Measurements from ENCODE around the gene NEK4. TPM values are rescaled to one million over a fixed set of nuclear protein-coding genes. Genes with fewer than 3 reads are reported as not detected.

NEK4 gene
- total RNA-seq: 25.1 and 27.5 TPM in 2 replicates

DNA sequence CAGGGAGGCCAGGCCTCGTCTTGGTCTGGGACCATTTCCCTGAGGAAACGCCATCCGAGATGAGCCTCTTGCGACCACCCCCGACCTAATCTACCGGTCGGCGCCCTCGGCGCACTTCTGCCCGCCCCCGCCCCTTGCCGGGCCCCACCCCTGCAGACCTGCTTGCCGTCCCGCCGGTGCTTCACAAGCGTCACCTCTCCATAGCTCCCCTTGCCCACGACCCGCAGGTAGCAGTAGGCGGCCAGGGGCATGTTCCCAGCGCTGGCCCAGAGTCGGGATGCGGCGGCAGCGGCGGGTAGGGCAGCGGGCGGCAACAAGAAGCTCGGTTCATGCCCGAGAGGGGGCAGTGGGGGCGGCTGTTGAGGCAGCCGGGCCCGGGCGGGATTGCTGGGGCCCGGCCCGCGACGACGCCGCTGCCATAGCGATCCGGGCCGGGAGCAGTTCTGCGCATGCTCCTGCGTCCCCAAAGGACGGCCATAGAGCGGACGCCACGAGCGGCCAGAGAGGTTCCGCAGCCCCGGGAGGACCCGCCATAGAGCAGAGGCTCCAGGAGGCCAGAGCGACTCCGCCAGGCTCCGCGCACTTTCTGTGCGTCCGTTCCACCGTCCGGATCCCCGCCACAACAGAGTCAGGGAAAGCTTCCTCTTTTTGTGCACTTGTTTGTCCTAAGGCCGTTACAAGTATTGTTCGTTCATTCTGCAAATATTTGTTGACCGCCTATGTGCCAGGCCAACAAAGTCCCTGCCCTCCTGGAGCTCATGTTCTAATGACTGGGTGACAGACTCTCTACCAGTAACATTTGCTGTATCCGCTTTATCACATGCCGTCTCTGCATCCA lies at the start of gene NEK4:
NEK4 (minus strand) TSS at position 445 of the 838 bp plus-strand sequence; CDS start at position 251, 194 bp downstream.
- intact Hi-C loops (cut with micrococcal nuclease): loop anchor here (1.0 to 2.0 kb wide), 6 partner anchors 50 to 576 kb away; partner anchors contain the start of genes DCP1A, GNL3, SPCS1 and STIMATE

DNA sequence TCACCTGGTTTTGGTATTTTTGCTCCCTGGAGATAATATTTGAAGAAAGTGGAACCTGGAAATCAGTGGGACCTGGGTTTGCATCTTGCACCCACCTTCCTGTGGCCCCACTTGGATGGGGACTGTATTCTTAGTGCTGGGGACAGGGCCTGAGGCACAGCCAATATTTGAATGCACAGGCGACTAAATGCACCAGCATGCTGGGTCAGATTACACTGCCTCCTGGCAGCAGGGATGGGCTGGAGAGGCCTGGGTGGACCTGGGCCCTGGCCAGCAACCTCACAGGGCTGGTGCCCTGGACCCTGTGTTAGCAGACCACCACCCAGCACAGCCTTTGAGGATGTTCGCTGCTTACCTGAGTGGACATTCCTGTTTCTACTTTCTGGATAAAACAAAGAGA lies 49.2 kb upstream of the NEK4 start:
- intact Hi-C loops (cut with micrococcal nuclease): no loop called here

DNA sequence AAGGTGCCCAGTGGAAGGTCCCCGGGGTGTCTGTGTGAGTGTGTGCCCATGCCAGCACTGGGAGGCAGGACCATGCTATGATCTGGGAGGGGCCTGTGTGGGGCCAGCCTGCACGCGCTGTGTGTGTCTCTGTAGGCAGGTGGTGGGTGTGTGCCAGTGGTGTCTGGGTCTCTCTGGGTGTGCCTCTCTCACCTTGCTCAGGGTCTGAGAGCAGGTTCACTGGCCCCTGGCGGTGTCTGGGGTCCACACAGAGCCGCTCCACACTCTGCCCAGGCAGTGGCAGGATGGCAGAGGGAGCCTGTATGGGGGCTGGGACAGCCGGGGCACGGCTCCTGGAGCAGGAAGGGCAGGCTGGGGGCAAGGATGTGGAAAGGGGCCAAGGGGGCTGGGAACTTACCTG lies 47.1 kb upstream of the NEK4 start:
- intact Hi-C loops (cut with micrococcal nuclease): no loop called here

DNA sequence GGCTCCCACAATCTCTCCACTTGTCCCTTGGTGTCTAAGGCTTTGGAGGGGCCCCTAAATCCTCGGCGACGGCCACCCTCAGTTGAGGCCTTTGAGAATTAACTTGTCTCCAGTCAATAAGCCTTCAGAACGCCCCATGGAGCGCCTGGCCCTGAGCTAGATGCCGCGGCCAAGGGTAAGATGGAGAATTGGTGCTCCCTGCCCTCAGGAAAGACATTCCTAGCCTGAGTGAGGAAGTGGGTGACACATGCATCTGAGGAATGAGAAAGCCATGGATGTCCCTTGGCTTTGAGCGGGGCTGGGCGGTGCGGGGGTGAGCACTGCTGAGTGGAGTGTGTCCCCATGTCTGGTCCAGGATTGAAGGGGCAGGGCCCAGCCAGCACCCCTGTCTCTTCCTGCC lies 46.5 kb upstream of the NEK4 start:
- intact Hi-C loops (cut with micrococcal nuclease): no loop called here

DNA sequence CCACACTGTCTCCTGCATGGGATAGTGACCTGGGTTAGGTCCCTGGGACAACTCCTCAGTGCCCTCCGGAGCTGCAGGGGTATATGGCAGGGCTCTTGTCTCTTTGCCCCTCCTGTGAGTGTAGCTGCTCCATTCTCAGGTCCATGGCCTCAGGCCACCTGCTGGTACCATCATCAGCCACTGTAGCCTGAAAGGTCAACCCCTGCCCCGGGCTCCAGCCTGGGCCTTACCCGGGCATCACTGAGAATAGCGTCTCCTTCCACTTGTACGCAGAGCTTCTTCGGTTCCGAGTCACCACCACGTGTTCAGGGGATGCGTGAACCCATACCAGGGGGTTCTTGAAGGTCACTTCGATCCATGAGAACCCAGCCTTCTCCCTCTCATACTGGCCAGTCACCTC lies 45.9 kb upstream of the NEK4 start:
- intact Hi-C loops (cut with micrococcal nuclease): no loop called here

DNA sequence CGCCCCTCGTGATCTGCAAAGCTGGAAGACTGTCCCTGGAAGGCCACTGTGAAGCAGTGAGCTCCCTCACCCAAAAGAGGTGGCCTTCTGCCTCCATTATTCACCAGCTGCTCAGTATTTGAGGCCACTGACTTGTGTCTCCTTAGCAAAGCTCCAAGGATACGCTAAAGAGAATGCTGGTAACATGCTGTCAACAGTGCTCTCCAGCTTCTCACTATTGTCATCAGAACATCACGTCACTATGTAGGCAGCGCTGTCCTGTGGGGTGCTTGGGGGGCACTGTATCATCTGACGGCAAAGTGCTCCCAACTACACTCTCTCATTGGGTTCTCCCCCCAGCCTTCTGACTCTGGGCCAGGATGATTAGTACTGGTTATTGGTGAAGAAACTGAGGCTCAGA lies 45.5 kb upstream of the NEK4 start:
- intact Hi-C loops (cut with micrococcal nuclease): no loop called here

DNA sequence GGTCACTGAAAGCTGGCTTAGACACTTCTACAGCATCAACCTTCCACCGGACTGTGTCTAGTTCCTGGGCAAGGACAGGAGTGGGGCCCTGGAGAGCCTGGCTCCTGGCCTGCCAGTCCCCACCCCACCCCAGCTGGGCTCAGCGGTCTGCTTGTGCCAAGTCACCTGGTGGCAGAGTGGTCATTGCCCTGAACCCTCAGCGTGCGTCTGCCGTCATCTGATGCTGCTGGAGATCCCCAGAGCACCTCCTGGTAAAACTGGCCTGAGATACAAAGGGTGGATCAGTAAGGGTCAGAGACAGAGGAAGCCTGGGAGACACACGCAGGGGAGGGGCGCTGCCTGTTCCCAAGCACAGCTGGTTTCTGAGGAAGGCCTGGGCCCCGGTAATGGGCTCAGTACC lies 43.1 kb upstream of the NEK4 start:
- intact Hi-C loops (cut with micrococcal nuclease): no loop called here

DNA sequence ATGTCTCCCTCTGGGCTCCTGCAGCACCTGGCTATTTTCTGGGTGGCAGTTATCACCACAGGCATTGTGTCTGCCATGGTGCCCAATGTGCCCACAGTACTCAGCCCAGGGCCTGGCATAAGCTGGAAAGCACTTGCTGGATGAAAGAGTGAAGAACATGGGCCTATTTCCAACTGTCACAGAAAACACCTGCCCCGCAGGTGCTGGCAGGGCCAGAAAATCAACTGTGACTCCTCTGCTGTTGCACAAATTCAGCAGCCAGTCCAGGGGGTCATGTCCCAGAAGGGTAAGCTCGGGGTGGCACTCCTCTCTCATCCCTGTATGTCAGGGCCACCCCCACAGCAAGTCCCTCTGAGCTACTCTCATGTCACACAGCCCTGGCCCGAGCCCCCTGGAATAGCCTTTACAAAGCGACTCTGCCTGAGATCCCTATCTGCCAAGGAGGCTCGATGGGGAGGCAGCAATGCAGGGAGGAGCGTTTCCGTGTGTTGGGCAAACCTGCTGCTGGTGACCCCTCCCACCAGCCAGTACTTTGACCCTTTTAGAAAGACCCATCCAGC lies 40.8 kb upstream of the NEK4 start:
- intact Hi-C loops (cut with micrococcal nuclease): no loop called here

DNA sequence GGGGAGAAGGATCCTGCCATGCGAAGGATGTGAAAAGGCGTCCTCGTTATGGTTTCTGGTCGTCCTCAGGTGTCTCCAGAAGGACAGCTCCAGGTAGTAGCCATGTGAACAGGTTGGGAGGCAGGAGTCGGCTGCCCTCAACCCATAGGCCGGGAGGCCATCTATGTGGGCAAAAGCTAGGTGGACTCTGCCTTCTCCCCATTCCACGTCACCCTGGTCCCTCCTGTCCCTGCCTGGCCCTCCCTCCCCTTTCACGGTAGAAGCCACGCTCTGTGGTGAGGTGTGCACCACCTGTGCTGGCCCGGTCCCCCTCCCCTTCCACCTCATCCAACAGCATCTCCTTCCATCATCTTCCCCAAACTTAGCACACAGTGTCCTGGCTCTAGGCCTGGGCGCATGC lies 40.2 kb upstream of the NEK4 start:
- intact Hi-C loops (cut with micrococcal nuclease): no loop called here

DNA sequence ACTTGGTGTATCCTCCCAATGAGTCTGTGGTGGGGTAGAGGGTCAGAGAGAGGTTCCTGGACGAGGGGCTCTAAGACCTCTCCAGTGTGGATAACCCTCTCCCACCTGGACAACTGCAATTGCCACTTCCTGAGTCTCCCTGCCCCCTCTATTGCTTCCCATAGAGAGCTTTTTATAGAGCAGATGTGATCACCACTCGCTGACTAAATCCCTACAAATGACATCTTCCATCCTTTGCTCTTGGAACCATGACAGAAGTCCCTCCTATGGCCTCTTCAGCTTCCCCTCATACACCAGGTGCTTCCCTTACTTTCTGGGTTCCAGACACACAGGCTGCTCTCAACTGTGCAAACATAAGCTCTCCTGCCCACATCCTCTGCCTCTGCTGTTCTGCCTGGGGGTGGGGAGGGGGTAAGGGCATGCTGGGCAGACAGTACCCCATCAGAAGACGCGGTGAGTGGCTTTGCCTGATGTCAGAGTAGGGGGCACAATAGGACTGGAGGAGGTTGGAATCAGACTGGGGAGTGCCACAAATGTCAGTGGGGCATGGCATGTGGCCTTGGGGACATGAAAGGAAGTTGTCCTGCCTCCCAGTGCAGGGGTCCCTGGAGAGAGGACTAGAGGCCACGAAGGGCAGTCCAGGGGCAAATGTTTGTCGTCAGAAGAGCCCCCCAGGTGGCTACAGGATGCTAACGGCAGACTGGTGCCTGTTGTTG lies 39.1 kb upstream of the NEK4 start:
- intact Hi-C loops (cut with micrococcal nuclease): no loop called here

DNA sequence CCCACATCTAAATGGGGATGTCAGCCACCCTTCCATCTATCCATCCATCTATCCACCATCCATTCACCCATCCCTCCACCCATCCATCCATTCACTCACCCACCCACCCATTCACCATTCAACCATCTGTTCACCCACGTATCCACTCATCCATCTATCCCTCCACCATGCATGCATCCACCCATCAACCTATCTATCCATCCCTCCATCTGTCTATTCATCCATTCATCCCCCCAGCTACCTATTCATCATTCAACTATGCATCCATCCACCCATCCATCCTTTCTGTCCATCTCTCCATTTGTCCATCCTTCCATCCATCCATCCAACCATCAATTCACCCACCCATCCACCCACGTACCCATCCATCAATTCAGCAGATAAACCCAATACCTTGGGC lies 38.4 kb upstream of the NEK4 start:
- intact Hi-C loops (cut with micrococcal nuclease): no loop called here

DNA sequence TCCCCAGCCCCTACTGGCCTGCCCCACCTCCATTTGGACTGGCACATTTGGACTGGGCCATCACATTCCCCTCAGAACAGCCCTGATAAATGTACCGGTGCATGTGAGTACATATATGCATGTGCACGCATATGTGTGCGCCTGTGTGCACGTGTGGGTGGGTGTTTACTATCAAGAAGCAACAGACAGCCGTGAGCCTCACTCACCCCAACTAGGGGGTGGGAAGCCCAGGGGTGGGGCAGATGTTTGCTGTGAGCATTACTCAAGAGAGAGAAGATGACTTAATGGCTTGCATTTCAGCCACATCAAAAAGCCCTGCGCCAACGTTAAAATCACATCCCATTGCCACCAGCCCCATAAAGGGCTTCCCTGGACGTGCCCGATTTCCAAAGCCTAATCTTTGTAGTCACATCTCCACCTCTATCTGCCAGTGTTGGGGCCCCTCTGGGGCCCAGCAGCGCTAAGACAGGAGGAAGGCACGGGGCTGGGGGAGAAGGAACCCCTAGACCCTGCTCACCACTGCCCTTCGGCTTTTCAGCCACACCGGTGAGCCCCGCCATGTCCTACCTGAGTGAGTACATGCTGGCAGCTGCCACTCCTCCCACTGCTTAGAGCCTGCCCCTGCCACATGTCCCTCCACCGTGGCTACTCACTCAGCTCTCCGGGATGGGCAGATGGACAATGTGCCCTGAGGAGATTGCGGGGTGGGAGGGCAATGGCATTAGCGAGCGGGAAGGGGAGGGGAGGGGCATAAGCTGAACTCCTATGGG lies 34.7 kb upstream of the NEK4 start:
- intact Hi-C loops (cut with micrococcal nuclease): no loop called here

DNA sequence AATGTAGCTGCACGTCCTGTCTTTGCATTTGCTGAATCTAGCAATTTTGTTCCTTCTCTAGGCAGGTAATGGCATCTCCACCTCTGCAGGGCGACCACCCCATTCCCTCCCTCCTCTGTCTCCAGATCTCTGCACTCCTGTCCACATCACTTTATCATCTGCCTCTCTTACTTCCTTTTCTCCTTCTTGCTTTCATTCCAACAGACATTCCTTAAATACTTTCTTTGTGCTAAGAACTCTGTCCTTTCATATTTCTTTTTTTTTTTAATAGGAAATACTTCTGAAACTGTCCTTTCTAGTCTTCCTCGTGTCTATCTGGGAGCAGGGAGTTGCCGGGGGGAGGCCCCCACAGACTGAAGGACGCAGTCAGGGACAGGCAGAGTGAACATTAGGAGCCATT lies 31.1 kb upstream of the NEK4 start:
- intact Hi-C loops (cut with micrococcal nuclease): no loop called here

DNA sequence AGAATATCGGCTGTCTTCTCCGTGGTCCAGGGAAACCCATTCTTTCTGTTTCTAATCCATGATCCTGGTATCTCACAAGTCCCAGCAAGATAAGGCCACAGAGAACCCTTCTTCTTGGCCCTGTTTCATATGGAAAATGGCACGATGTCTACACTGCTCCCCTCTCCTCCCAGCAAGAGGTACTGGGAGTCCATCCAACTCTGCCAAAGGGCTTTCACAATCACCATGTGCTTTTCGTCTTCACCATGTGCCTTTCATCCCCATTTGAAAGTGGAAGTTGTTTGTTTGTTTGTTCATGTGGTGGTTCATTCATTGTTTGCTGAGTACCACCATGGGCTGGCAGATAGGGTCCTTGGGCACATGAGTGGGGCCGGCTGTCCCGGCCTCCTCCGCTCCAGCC lies 29.3 kb upstream of the NEK4 start:
- intact Hi-C loops (cut with micrococcal nuclease): no loop called here

DNA sequence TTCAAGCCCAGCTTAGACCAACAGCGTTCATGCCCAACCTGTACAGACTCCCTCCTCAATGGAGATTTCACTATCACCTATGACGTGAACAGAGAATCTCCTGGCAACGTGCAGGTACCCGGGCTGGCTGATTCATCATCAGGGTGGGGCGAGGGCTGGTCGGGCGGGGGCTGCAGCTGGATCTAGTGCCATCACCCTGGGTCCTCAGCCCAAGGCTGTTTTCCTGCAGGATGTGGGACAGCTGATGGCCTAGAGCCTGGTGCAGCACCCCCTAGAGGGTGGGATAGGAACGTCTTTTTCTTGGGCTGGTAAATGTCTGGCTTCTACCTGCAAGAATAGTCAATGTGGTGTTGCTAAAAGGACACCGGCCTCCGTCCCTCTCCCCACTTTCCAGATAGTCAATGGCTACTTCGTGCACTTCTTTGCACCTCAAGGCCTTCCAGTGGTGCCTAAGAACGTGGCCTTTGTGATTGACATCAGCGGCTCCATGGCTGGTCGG lies 28.3 kb upstream of the NEK4 start:
- intact Hi-C loops (cut with micrococcal nuclease): no loop called here

DNA sequence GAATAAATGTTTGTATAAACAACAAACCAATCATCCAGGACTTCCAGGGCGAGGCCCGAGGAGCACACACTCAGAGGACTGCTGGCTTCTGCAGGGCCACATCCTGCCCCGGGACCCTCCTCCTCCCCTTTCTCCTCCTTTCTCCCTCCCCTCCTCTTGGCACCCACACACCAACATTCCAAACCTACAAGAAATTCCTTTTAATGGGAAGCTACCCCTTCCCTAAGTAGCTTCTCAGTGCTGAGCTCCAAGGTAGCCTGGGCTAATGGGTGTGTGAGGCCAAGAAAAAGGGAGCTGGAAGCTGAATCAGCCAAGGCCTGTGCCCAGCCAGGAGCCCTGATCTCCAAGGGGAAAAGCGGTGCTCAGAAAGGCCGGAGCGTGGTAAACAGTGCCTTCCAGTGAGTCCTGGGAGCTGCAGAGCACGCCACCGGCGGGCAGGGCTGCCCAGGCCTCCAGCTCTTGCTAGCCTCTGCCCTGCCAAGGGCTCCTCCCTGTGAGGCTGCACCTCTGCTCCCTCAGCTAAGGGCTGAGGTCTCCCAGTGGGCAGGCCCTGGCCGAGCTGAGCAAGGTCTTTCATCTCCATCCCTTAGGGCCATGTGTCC lies 27.7 kb upstream of the NEK4 start:
- intact Hi-C loops (cut with micrococcal nuclease): no loop called here

DNA sequence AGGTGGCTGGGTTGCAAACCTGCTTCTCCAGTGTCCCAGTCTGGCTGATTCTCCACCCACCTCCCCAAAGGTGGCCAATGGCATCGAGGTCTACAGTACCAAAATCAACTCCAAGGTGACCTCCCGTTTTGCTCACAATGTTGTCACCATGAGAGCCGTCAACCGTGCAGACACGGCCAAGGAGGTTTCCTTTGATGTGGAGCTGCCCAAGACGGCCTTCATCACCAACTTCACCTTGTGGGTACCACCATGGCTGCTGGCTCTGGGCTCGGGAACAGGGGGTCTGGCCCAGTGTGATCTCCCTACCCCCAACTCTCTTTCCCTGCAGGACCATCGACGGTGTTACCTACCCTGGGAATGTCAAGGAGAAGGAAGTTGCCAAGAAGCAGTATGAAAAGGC lies 25.7 kb upstream of the NEK4 start:
- intact Hi-C loops (cut with micrococcal nuclease): no loop called here

DNA sequence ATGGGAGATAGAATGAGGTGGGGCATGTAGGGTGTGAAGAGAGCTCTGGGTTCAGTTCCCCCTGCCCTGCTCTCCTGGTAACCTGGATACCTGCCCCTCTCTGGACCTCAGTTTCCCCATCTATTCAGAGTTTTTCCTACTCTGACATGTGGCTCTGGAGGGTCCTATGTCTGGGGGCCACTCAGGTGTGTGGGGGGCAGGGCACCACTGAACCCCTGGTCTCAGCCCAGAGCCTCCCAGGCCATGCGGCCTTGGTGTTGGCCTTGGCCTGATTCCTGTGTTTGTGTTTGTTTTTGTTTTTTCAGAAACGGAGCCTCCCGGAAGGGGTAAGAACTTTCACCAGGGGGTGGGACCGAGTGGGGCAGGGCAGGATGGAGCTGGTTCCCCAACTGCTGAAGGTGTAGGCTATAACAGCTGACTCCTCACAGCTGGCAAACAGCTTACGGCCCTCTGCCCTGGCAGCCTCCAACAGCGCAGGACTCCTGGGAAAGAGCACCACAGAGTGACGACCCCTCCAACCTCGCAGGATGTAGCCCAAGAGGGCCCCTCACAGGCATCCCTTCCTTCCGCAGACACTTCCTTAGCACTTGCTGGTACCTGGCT lies 24.7 kb upstream of the NEK4 start:
- intact Hi-C loops (cut with micrococcal nuclease): no loop called here

DNA sequence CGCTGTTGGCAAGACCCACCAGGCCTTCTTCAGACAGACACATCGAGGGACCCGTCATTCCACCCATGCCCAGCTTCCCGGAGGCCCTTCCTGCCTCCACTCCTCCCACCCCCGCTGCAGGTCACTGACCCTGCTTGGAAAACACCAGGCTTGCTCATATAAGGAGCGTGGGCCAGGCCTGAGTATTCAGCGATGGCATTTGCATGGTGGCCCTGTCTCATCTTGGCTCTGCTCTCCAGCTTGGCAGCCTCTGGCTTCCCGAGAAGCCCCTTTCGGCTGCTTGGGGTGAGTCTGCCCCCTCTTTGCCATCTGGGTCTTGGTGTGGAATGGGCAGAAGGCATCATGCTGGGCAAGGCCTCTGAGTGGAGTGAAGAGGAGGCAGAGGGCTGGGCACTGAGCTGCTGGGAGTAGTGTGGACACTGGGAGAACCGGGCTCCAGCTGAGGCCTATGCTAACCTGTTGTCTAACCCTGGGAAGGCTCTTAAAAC lies 23.9 kb upstream of the NEK4 start, which contains the start of gene ITIH3:
ITIH3 (plus strand) TSS at position 185 of the 488 bp plus-strand sequence; CDS start at position 193, 8 bp downstream.
- intact Hi-C loops (cut with micrococcal nuclease): no loop called here
